Smooth muscle cell (in vitro differentiated cells): ENCODE measurements around the gene MKNK1. TPM values are rescaled to one million over a fixed set of nuclear protein-coding genes. Genes with fewer than 3 reads are reported as not detected.

Experiments used
- DNase-seq: peaks from one replicate; lab custom pipeline; 2025; ENCODE audit not compliant: unreplicated experiment; lab: John Stamatoyannopoulos, UW
- H2AFZ ChIP-seq: fragments of 200-600 bp; sonication (generic); 2 replicates; pipeline ENCODE4 v1.6.0; 2016; ENCODE audit warnings: antibody characterized with exemption, low read depth, mild to moderate bottlenecking
- H3F3A ChIP-seq: fragments of 200-600 bp; sonication (generic); 2 replicates; pipeline ENCODE4 v1.6.0; 2017; ENCODE audit warnings: antibody characterized with exemption, low read depth
- H3K27ac ChIP-seq: fragments of 200-600 bp; sonication (generic); 2 replicates; pipeline ENCODE4 v1.5.1; 2016; ENCODE audit warnings: low read depth, mild to moderate bottlenecking
- H3K27me3 ChIP-seq: fragments of 200-600 bp; sonication (generic); 2 replicates; pipeline ENCODE4 v1.6.1; 2016; ENCODE audit warnings: low read depth, mild to moderate bottlenecking
- H3K36me3 ChIP-seq: fragments of 200-600 bp; sonication (generic); 2 replicates; pipeline ENCODE4 v1.5.1; 2016; ENCODE audit warnings: low read depth
- H3K4me1 ChIP-seq: fragments of 200-600 bp; sonication (generic); 2 replicates; pipeline ENCODE4 v1.5.1; 2016; ENCODE audit warnings: low read depth
- H3K4me2 ChIP-seq: fragments of 200-600 bp; sonication (generic); 2 replicates; pipeline ENCODE4 v1.6.0; 2016; ENCODE audit warnings: mild to moderate bottlenecking
- H3K4me3 ChIP-seq: fragments of 200-600 bp; sonication (generic); 2 replicates; pipeline ENCODE4 v1.5.1; 2016; ENCODE audit warnings: mild to moderate bottlenecking
- H3K79me2 ChIP-seq: fragments of 200-600 bp; sonication (generic); 2 replicates; pipeline ENCODE4 v1.6.0; 2016; ENCODE audit warnings: low read depth, mild to moderate bottlenecking
- H3K9ac ChIP-seq: fragments of 200-600 bp; sonication (generic); 2 replicates; pipeline ENCODE4 v1.6.0; 2016; ENCODE audit warnings: low read depth
- H3K9me3 ChIP-seq: fragments of 200-600 bp; sonication (generic); replicated peaks from 2 replicates; pipeline ENCODE4 v1.5.1; 2016; ENCODE audit warnings: low read depth
- H4K20me1 ChIP-seq: fragments of 200-600 bp; sonication (generic); 2 replicates; pipeline ENCODE4 v1.6.0; 2016; ENCODE audit warnings: low read depth
- WGBS: methylation state at CpG from one replicate; pipeline ENCODE4 v1.1.7; 2016; ENCODE audit warnings: low lambda C conversion rate; 5-methylcytosine and 5-hydroxymethylcytosine counted together
- polyA plus RNA-seq: library from polyadenylated mRNA; unstranded; fragments of >200 nt; fragmentation: Nextera tagmentation; extraction: Ambion mirVana; gene quantifications from 2 replicates; pipeline ENCODE4 v1.2.1, GENCODE V29; 2016
- total RNA-seq: library from RNA; depleted of rRNA; stranded (reverse); fragments of >200 nt; gene quantifications from 2 replicates; pipeline ENCODE4 v1.2.3, GENCODE V29; 2014
- TF ChIP-seq, protein P1 (sequence below): fragments of 200-600 bp; sonication (generic); IDR thresholded peaks from 2 replicates; pipeline ENCODE4 v1.5.1; 2017; ENCODE audit warnings: borderline replicate concordance, mild to moderate bottlenecking, antibody characterized with exemption; ENCODE audit not compliant: insufficient read depth, poor library complexity, severe bottlenecking

MKNK1 gene
- total and polyA plus RNA-seq, 2 experiments from 2014 or later: 11.7 to 18.7 TPM

DNA sequence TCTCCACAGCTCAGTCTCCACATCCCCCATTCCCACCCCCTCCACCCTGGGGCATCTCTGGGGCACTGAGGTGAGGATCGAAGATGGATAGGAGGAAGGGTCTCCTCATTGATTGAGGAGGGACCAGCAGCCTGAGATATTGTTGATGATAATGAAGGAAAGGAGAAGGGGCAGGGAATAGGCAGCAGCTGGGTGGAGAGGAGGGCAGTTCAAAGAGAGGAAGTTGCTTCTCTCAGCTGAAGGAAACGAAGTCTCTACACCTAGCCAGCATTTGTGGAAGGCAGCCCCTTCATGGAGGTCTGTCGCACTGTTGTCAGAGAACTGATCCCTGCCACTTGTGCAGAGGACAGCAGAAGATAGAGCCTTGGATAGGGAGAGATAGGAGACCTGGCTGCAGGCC is 58.3 kb downstream of the MKNK1 start:
- TF ChIP-seq, protein P1, sequence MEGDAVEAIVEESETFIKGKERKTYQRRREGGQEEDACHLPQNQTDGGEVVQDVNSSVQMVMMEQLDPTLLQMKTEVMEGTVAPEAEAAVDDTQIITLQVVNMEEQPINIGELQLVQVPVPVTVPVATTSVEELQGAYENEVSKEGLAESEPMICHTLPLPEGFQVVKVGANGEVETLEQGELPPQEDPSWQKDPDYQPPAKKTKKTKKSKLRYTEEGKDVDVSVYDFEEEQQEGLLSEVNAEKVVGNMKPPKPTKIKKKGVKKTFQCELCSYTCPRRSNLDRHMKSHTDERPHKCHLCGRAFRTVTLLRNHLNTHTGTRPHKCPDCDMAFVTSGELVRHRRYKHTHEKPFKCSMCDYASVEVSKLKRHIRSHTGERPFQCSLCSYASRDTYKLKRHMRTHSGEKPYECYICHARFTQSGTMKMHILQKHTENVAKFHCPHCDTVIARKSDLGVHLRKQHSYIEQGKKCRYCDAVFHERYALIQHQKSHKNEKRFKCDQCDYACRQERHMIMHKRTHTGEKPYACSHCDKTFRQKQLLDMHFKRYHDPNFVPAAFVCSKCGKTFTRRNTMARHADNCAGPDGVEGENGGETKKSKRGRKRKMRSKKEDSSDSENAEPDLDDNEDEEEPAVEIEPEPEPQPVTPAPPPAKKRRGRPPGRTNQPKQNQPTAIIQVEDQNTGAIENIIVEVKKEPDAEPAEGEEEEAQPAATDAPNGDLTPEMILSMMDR: no peak
- no peak for DNase-seq
- Histone ChIP-seq H3K79me2 (no peaks in the 10 kb centered on the region), H3K4me1 (no peaks in the 10 kb centered on the region), H3K27me3 (peaks cover 85% of the 10 kb centered on the region), H3F3A (no peaks in the 10 kb centered on the region), H3K4me3 (no peak overlapping the region), H2AFZ (no peak overlapping the region), H3K9me3 (no peaks in the 10 kb centered on the region), H3K9ac (no peak overlapping the region), H3K36me3 (no peaks in the 10 kb centered on the region), H3K4me2 (no peak overlapping the region), H4K20me1 (no peaks in the 10 kb centered on the region), H3K27ac (no peak overlapping the region)
- 84% methylated on average over 3 of the region's 3 CpGs for WGBS

DNA sequence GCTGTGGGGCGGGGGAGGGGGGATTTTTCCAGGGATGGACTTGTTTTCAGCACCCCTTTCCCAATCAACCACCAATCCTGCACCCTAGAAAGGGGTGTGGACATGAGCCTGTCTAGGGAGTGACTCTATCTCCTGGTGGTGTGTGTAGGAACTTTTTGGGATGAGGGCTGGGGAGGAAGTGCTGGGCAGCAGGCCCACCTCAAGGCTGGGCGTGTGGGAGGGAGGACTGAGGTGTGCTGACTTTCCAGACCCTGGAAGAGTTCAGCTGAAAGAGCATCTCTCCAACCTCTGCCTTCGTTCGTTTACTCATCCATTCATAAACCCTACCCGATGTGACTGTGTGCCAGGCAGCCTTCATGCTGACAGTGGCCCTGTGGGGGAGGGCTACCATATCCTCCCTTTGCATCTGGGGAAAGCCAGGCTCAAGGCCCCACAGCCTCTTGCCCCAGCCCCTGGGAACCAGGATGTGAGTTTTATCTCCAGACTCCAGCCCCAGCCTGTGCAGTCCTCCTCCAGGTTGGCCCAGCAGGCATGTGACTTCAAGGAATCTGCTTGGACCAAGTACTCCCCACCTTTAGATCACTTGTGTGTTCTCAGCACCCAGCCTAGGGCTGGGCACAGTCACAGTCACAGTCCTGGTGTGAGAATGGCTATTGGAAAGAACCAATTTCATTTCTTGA is 59.4 kb downstream of the MKNK1 start:
- WGBS: 48% methylated on average over 5 of the region's 5 CpGs
- no peaks in the 10 kb centered on the region for H3K79me2 ChIP-seq
- no peak overlapping the region for H3K4me2 ChIP-seq
- H2AFZ ChIP-seq: no peak overlapping the region
- H3F3A ChIP-seq: no peaks in the 10 kb centered on the region
- H3K9me3 ChIP-seq: no peaks in the 10 kb centered on the region
- H3K9ac ChIP-seq: no peak overlapping the region
- no peak for DNase-seq
- H3K27me3 ChIP-seq: peaks cover 81% of the 10 kb centered on the region
- no peak overlapping the region for H3K27ac ChIP-seq
- TF ChIP-seq, protein P1: no peak
- no peak overlapping the region for H3K4me3 ChIP-seq
- H3K4me1 ChIP-seq: no peaks in the 10 kb centered on the region
- H3K36me3 ChIP-seq: no peaks in the 10 kb centered on the region
- no peaks in the 10 kb centered on the region for H4K20me1 ChIP-seq

DNA sequence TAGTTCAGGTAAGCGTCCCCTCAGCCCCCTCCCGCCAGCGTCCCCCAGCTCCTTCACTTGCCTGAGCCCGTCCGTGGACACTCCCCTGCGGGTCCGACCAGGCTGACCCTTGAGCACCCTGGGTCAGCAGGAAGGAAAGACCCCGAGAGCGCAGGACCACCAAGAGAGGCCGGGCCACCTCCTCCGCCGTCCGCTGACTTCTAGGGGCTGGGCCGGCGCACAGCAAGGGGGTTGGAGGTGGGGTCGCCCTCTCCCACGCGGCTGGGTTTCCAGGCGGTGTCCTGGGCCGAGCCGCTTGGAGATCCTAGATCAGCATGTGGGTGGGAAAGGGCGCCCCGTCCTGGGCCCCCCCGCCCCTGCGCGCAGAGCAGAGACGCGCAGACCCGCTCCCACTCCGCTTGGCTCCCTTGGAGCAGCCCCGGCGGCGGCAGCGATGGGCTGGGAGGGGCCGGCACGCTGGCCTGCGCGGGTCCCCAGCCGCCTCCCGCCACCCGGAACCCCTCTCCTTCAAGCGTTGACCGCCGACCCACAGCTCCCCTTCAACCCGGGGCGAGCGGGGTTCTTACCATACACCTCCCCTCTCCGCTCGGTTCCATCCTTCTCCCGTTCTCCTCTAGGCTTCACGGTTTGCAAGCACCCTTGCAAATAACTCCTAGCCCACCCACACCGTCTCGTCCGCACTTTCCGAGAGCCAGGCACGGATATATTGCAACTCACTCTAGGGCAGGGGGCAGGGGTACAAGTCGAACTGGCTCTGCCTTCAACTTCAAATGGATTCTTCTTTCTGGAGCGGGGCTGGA is 60.1 kb downstream of the MKNK1 start:
- Histone ChIP-seq H4K20me1 (no peaks in the 10 kb centered on the region), H3K9ac (no peak overlapping the region), H3K27me3 (peaks cover 78% of the 10 kb centered on the region), H2AFZ (no peak overlapping the region), H3K79me2 (no peaks in the 10 kb centered on the region), H3F3A (no peaks in the 10 kb centered on the region), H3K4me2 (peak overlapping the region; percentile 51), H3K4me3 (no peak overlapping the region), H3K4me1 (no peaks in the 10 kb centered on the region), H3K36me3 (no peaks in the 10 kb centered on the region), H3K27ac (no peak overlapping the region), H3K9me3 (no peaks in the 10 kb centered on the region)
- DNase-seq: no peak
- TF ChIP-seq, protein P1: no peak
- 7% methylated on average over 27 of the region's 58 CpGs for WGBS
